Adipocyte (in vitro differentiated cells): Measurements from ENCODE around the gene HLA-G.
A peak's percentile ranks its signal among the peaks of the same experiment; 100 is the strongest.

Experiments
- DNase-seq: peaks from one replicate; pipeline ENCODE4 v3.0.0-alpha.2; 2015; ENCODE audit warnings: low read depth
- H3K27me3 ChIP-seq: replicated peaks from 2 replicates; pipeline ENCODE4 v1.7.0; 2013; ENCODE audit warnings: mild to moderate bottlenecking, low read length, moderate library complexity; ENCODE audit not compliant: control insufficient read depth, insufficient read depth
- H3K36me3 ChIP-seq: 2 replicates; pipeline ENCODE4 v1.7.0; 2013; ENCODE audit warnings: low read length, mild to moderate bottlenecking, moderate library complexity; ENCODE audit not compliant: control insufficient read depth, insufficient read depth, severe bottlenecking
- H3K4me1 ChIP-seq: 2 replicates; pipeline ENCODE4 v1.7.0; 2013; ENCODE audit warnings: mild to moderate bottlenecking, low read length, moderate library complexity; ENCODE audit not compliant: control insufficient read depth, insufficient read depth
- H3K4me3 ChIP-seq: 2 replicates; pipeline ENCODE4 v1.7.0; 2013; ENCODE audit warnings: mild to moderate bottlenecking, low read length, moderate library complexity
- H3K9ac ChIP-seq: 2 replicates; pipeline ENCODE4 v1.7.0; 2013; ENCODE audit warnings: mild to moderate bottlenecking, low read length, moderate library complexity
- H3K9me3 ChIP-seq: 2 replicates; pipeline ENCODE4 v1.7.0; 2013; ENCODE audit warnings: mild to moderate bottlenecking, low read length, moderate library complexity; ENCODE audit not compliant: control insufficient read depth

Gene HLA-G

GRCh38 chr6:29847871-29848630 is 20.4 kb downstream of the HLA-G start:
- peaks cover 5% of the 10 kb centered on the region for H3K4me1 ChIP-seq
- no peak overlapping the region for H3K9ac ChIP-seq
- no peak overlapping the region for H3K4me3 ChIP-seq
- H3K27me3 ChIP-seq, result peaks cover 60% of the 10 kb centered on the region
- DNase-seq, result peak; percentile 85
- H3K9me3 ChIP-seq, result peaks cover 8% of the 10 kb centered on the region
- no peaks in the 10 kb centered on the region for H3K36me3 ChIP-seq

DNA sequence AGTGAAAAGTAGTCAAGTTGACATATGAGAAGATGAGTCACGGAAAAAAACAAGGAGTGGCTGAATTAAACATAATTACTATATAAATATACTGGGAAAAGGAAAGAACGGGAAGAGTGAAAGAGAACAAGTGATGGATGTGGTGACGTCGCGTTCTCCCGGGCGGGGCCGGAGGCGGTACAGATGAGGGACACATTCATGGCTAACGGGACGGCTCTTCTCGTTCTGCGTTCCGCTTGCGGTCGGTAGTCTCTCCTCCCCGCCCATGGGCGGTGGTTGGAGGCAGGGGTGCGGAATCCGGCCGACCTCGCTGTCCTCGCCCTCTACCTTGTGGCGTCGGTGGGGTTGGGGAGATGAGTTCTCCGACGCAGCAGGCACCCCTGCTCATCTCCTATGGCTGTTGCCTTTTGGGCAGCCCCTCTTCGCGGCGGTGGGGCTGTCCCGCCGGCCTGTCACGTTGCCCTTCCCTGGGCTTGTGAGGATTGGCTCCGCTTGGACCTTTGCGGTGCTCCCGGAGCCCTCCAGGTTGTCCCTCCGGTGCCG is 22.5 kb downstream of the HLA-G start:
- Histone ChIP-seq H3K27me3 (peaks cover 60% of the 10 kb centered on the region), H3K9ac (no peak overlapping the region), H3K4me1 (peaks cover 5% of the 10 kb centered on the region), H3K4me3 (peak overlapping the region; percentile 52), H3K9me3 (peaks cover 5% of the 10 kb centered on the region), H3K36me3 (no peaks in the 10 kb centered on the region)
- DNase-seq, result peak; percentile 24

- no peak overlapping the region for H3K9ac ChIP-seq
- peaks cover 5% of the 10 kb centered on the region for H3K4me1 ChIP-seq
- H3K27me3 ChIP-seq, result peaks cover 56% of the 10 kb centered on the region
- no peaks in the 10 kb centered on the region for H3K9me3 ChIP-seq
- DNase-seq, result no peak
- H3K36me3 ChIP-seq, result no peaks in the 10 kb centered on the region
- H3K4me3 ChIP-seq, result no peak overlapping the region
Observed at GRCh38 chr6:29851190-29851589, 23.6 kb downstream of the HLA-G start.

- Histone ChIP-seq H3K4me1 (peaks cover 5% of the 10 kb centered on the region), H3K36me3 (no peaks in the 10 kb centered on the region), H3K9me3 (no peaks in the 10 kb centered on the region), H3K4me3 (no peak overlapping the region), H3K9ac (no peak overlapping the region), H3K27me3 (peaks cover 43% of the 10 kb centered on the region)
- DNase-seq, result no peak
Observed at GRCh38 chr6:29853245-29853644, 25.6 kb downstream of the HLA-G start.

GRCh38 chr6:29858006-29858405 is 30.4 kb downstream of the HLA-G start:
- Histone ChIP-seq H3K27me3 (peaks cover 18% of the 10 kb centered on the region), H3K4me1 (no peaks in the 10 kb centered on the region), H3K4me3 (no peak overlapping the region), H3K36me3 (no peaks in the 10 kb centered on the region), H3K9ac (no peak overlapping the region), H3K9me3 (no peaks in the 10 kb centered on the region)
- DNase-seq, result no peak

DNA sequence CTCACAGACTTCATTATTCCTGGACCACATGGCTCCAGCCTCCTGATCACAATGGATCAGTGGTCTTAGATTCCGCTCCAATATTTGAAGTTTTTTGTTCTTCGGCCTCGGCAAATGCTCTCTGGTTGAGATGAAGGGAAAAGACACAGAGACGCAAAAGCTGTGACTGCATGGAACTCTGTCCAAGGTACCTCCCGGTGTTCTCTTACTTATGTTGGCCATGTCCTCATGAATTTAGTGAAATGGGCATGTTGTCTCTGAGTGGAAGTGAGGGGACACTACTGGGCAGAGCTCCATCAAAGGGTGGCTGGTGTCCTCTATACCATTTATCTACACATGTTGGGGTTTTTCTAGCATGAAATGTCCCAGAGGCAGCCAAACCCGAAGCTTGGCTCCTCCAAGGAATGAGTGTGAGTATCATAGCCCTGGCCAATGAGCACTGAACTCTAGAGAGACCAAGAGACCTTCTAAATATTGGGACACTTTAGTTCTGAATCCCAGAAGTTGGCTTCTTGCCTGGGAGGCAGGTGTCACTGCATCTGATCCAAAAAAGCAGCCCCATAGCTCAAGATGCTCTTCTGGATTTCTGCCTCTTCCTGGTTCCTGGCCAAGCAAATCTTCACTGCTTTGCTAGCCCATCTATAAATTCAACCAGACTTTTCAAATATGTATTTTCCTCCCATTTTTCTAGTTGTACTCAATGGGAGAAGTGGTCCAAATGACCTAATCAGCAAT is 34.1 kb downstream of the HLA-G start:
- Histone ChIP-seq H3K4me3 (no peak overlapping the region), H3K9ac (no peak overlapping the region), H3K4me1 (no peaks in the 10 kb centered on the region), H3K9me3 (no peaks in the 10 kb centered on the region), H3K27me3 (peaks cover 33% of the 10 kb centered on the region), H3K36me3 (no peaks in the 10 kb centered on the region)
- DNase-seq, result no peak

DNA sequence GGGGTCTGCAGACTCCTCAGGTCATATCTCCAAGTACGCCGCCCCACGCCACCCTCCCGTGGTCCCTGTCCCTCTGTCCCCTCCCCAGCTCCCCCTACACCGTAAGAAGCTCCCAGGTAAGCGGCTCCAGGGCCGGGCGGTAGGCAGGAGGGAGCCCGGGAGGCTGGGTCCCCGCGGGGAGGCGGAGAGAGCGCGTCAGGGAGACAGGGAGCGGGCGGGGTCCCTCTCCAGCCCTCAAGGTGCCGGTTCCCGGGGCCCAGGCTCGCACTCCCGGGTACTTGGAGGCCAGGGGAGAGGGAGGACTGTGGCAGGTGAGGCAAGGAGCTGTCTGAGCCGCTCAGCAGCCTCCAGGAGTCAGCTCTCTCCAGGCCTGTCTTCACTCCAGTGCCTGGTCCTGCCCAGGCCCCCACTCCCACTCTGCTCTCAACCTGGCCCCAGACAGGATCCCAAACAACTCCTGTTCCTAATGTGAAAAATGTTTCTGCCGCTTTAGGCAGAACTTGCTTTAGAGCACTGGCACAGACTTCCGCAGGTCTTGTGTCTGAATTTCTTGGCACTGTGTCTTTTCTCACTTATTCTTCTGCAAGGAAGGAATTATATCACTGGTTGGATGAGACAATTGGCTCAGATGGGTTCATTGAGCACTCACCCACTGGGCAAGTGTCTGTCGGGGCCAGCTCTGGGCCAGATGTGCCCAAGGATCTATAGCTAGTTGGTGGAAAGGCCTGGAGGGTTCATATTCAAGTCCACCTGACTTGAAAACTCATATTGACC is 36.6 kb downstream of the HLA-G start:
- DNase-seq, result peak; percentile 14
- H3K9ac ChIP-seq, result no peak overlapping the region
- no peaks in the 10 kb centered on the region for H3K4me1 ChIP-seq
- H3K36me3 ChIP-seq, result no peaks in the 10 kb centered on the region
- peaks cover 56% of the 10 kb centered on the region for H3K27me3 ChIP-seq
- peaks cover 9% of the 10 kb centered on the region for H3K9me3 ChIP-seq
- H3K4me3 ChIP-seq, result no peak overlapping the region

DNA sequence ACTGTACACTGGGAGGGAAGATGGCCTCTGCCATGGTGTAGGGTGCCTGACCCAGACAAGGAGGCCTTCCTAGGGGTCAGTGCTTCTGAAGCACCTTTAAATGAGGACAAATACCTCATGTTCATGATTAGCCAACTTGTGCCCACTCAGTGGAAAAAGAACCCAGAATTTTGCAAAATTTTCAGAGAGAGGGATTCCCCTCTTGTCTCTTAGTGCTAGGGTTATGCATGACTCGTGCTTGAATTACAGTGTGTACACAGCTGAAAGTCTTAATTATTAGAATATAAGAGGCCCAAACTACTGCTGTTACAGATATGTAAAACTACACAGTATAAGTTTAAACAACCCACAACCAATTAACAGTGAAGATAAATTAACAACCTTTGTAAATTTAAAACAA is 38.0 kb downstream of the HLA-G start:
- Histone ChIP-seq H3K27me3 (peaks cover 64% of the 10 kb centered on the region), H3K9me3 (peaks cover 9% of the 10 kb centered on the region), H3K9ac (no peak overlapping the region), H3K4me1 (no peaks in the 10 kb centered on the region), H3K4me3 (no peak overlapping the region), H3K36me3 (no peaks in the 10 kb centered on the region)
- DNase-seq, result no peak

DNA sequence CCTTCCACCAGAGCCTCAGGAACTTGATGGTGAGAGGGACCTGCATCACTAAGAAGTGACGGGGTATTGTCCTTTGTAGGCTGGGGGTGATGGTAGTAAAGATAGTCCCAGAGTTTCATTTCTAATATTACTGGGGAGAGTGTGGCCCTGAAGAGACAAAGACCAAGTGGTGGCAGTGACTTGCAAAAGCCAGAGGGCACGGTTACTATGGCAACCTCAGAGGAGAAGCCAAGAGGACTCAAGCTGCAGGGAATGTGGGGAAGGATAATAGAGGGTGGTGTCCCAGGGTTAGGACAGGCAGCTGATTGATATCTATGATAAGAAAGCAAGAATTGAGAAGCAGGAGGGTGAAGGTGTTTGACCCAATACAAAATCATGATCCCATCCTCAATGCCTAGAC is 42.5 kb downstream of the HLA-G start:
- Histone ChIP-seq H3K9me3 (peaks cover 9% of the 10 kb centered on the region), H3K9ac (no peak overlapping the region), H3K4me1 (no peaks in the 10 kb centered on the region), H3K4me3 (no peak overlapping the region), H3K27me3 (peaks cover 44% of the 10 kb centered on the region), H3K36me3 (no peaks in the 10 kb centered on the region)
- no peak for DNase-seq

- peaks cover 6% of the 10 kb centered on the region for H3K9me3 ChIP-seq
Observed at GRCh38 chr6:29872791-29873190, 45.2 kb downstream of the HLA-G start.

DNA sequence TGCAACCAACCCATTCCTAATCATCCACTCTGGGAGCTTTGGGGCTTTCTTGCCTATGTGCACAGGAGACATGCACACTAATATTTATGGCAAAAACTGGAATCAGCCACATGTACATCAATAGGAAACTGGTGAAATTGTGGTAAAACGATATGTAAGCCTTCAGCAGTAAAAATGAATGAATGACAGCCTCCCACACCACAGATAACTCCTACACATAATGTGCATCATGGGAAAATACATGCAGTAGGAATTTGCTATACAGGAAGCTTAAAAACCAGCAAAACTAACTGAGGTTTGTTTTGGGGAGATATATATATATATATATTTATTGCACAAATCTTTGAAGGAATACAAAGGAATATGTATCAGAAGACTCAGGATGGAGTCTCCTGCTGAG is 47.6 kb downstream of the HLA-G start:
- no peaks in the 10 kb centered on the region for H3K4me1 ChIP-seq
- peaks cover 2% of the 10 kb centered on the region for H3K27me3 ChIP-seq
- H3K9me3 ChIP-seq, result no peaks in the 10 kb centered on the region
- H3K9ac ChIP-seq, result no peak overlapping the region
- H3K36me3 ChIP-seq, result no peaks in the 10 kb centered on the region
- DNase-seq, result no peak
- no peak overlapping the region for H3K4me3 ChIP-seq

More at GRCh38 chr6:29872791-29873190, 45.2 kb downstream of the HLA-G start:
- no peak overlapping the region for H3K9ac ChIP-seq
- H3K4me3 ChIP-seq, result no peak overlapping the region
- H3K27me3 ChIP-seq, result peaks cover 20% of the 10 kb centered on the region
- H3K36me3 ChIP-seq, result no peaks in the 10 kb centered on the region
- no peak for DNase-seq
- H3K4me1 ChIP-seq, result no peaks in the 10 kb centered on the region
